ENCODE measurements around the gene CATSPER4.

CATSPER4 gene

GRCh38 chr1:26164861-26165842 lies 25.2 kb upstream of the CATSPER4 start:
- DNase-seq: peak in 1 of 2 donors; percentile 42

GRCh38 chr1:26166719-26167281 lies 23.6 kb upstream of the CATSPER4 start:
- DNase-seq: no peak

- DNase-seq: no peak
Observed at GRCh38 chr1:26168410-26169197, 21.8 kb upstream of the CATSPER4 start, which contains the start of gene C1orf232. Gene C1orf232, minus strand, starts transcription at chr1:26168963. Its CDS starts 464 bp downstream, at chr1:26168499.

GRCh38 chr1:26169198-26169554 lies 21.2 kb upstream of the CATSPER4 start:
- DNase-seq: no peak

- DNase-seq: peak; percentile 92 to 96
Observed at GRCh38 chr1:26169669-26170471, 20.5 kb upstream of the CATSPER4 start, which contains the start of gene ZNF593. Gene ZNF593, plus strand, starts transcription at chr1:26169908. Its CDS starts 76 bp downstream, at chr1:26169984.

GRCh38 chr1:26170472-26170821 lies 20.0 kb upstream of the CATSPER4 start:
- no peak for DNase-seq

GRCh38 chr1:26171084-26172072 lies 19.0 kb upstream of the CATSPER4 start, which contains the start of gene ZNF593OS:
Gene ZNF593OS, minus strand, starts transcription at chr1:26171832. Its CDS starts 171 bp downstream, at chr1:26171661.
- DNase-seq: no peak

GRCh38 chr1:26175346-26175745 lies 15.1 kb upstream of the CATSPER4 start:
- DNase-seq: no peak

GRCh38 chr1:26177182-26177684 lies 13.2 kb upstream of the CATSPER4 start, which contains the start of gene CNKSR1:
Gene CNKSR1, plus strand, starts transcription at chr1:26177491. Its CDS starts 57 bp downstream, at chr1:26177548.
- no peak for DNase-seq

- DNase-seq: no peak
Observed at GRCh38 chr1:26180010-26180506, 10.3 kb upstream of the CATSPER4 start.

- DNase-seq: no peak
Observed at GRCh38 chr1:26181586-26182382, 8.6 kb upstream of the CATSPER4 start.

GRCh38 chr1:26182383-26182696 lies 8.1 kb upstream of the CATSPER4 start:
- no peak for DNase-seq

GRCh38 chr1:26184086-26184485 lies 6.3 kb upstream of the CATSPER4 start:
- no peak for DNase-seq

GRCh38 chr1:26184883-26185282 lies 5.5 kb upstream of the CATSPER4 start:
- no peak for DNase-seq

- DNase-seq: no peak
Observed at GRCh38 chr1:26187882-26188281, 2.5 kb upstream of the CATSPER4 start.

- DNase-seq: no peak
Observed at GRCh38 chr1:26188477-26188876, 1.9 kb upstream of the CATSPER4 start.

- DNase-seq: no peak
Observed at GRCh38 chr1:26189331-26189730, 1.1 kb upstream of the CATSPER4 start.

- no peak for DNase-seq
Observed at GRCh38 chr1:26189751-26190275, 589 bp upstream of the CATSPER4 start.

GRCh38 chr1:26191739-26192138 lies 1.3 kb downstream of the CATSPER4 start:
- DNase-seq: no peak

Data from inflammatory macrophage (primary cell).